ENCODE data around the gene M1AP.

The M1AP gene

DNA sequence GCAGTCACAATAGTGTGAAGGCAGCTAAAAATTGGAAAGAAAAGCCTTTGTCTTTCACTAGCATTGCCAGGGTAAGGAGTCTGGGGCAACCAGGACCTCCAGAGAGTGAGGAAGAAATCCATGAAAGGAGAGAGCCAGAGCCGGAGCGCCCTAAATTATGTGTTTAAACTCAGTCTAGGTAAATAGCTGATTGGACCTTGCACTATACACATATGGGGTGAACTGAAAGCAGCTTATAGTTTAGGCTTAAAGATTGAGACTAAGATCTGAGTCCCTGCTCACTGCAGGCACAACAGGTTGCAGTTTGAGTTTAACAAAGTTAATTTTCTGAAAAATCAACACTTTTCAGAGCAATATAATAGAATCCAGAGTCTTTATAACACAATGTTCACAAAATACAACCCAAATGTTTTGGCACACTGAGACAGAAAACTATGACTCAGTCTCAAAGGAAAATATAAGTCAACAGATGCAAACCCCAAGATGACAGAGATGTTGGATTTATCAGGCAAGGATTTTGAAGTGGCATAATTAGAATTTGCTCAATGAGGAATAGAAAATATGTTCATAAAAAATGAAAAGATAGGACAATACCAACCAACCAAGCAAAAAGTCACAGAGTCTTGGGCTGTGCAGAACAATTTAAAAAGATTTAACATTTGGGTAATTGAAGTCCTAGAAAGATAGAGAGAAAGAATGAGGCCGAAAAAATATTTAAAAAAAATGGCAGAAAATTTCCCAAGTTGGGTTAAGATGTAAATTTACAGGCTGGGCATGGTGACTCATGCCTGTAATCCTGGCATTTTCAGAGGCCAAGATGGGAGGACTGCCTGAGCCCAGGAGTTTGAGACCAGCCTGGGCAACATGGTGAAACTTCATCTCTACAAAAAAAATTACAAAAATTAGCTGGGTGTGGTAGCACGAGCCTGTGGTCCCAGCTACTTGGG is 54.0 kb downstream of the M1AP start:
- DNase-seq (ENCODE audit: low read depth), result no peak

DNA sequence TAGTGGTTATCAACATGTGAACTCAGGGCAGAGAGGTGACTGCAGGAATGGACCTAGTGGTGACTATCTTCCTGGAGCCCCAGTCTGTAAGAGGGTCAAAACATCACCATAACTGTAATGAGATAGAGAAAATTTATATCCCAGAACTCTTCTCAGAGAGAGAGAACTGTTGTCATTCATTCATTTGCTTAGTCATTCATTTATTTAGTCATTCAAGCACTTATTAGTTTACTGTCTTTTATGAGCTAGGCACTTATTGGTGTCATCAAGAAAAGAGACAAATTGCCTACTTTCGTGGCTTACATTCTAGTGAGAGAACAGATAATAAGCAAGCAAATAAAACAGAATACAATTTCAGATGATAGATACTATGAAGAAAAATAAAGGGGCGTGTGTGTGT is 59.5 kb downstream of the M1AP start:
- no peak for DNase-seq (ENCODE audit: low read depth)

DNA sequence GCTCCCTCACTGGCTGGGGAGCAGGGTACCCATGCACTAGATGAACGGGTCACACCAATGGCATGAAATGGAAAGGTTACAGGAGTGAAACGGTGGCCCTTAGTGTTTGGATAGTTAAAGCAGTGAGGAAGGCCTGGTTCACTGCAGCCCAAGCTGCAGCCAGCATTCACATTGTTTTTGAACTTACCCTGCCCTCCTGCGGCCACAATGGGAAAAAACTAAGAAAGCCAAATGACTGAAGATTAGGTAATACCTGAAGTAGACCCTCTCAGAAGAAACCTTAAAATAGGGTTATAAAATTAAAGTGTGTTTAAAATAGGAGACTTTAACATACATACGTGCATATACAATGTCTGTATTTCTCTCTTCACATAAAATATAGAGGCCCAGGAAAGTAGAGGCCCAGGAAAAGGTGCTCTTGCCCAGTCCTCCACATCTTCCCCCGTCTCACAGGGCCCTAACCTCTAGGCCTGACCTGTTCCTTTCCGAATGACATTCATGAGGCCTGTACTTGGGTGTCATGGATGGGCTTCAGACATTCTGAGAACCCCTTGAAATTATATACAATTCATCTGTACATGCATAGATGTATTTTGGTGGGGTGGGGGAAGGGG is 60.4 kb downstream of the M1AP start:
- DNase-seq (ENCODE audit: low read depth), result peak; percentile 26

DNA sequence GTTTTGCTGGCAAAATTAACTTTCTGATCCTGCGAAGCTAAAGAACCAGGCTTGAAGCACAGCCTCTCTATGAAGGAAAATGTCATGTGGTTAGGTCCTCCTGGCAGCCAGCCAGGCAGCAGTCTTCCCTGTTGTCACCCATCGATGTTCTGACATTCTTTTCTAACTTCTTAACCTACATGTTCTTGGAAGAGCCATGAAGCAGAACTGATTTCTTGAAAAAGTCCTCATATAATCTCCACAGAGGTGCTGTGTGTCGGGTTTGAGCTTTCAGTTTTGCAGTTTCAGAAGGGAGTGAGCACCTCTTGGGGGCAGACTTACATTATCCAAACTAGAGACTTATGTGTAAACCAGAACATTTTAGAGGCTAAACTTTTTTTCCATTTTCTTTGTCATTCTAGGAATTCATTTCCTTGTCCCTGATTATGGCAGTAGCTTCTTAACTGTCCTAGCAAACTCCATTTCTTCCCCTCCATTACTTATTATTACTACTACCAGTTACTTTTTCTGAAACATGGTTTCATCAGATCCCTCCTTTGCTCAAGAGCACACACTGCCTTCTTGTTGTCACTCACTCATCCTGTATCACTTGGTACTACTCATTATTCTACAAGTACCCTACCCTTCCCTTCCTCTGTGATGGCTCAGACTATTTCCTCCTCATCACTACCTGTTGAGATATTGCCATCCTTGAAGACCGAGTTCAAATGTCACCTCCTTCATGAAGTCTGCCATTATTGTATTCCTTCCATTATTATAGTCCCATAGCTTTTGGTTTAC is 62.5 kb downstream of the M1AP start:
- DNase-seq (ENCODE audit: low read depth), result no peak

DNA sequence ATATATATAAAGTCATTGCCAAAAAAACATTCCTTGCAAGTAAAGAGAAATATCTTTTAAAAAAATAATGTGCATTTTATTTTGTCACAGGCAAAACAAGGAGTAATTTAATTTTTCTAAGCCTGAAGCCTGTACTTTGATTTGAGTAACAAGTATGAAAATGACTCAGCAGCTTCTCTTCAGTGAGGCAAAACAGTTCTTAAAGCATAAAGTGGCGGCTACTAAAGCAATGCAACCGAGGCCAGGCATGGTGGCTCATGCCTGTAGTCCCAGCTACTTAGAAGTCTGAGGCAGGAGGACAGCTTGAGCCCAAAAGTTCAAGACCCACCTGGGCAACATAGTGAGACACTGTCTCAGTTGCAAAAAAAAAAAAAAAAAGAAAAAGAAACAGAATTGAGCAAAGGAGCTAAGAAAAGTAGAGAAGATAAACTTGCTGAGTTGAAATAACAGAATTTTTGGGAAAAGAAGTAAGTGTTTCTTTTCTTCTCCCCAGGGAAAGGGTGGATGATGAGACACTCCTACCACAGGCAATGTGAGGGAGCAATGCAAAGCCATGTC is 64.0 kb downstream of the M1AP start:
- DNase-seq (ENCODE audit: low read depth), result no peak

DNA sequence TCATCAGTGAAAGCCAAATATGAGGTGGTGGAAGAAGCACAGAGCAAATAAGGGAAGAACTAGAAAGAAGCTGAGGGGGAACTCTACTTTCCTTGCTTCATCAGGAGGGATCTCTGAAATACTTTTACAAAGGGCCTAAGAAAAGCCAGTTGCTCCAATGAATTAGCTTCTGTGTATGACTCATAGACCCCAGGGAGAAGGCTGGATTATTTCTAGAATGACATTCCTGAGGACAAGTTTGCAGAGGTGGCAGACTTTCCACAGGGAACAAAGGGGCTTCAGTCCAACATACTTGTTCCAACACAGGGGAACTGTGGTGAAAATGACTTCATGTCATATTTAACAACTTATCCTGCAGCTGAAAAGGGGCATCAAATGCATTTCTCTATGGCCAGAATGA is 64.6 kb downstream of the M1AP start:
- DNase-seq (ENCODE audit: low read depth), result no peak

DNA sequence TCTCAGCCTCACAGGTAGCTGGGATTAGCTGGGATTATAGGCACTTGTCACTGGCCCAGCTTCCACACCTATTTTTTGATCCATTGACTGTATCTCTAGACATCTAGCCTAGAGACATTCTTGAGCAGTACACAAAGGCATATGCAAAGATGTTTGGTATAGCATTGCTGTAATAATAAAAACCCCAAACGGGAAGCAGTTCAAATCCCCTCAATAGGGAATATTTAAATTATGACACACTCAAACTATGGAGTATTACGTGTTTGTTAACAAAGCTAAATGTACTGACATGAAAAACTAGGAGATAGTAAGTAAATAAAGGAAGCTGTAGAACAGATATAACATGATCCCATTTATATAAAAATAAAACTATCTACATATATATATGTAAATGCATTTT is 65.9 kb downstream of the M1AP start:
- DNase-seq (ENCODE audit: low read depth), result no peak

DNA sequence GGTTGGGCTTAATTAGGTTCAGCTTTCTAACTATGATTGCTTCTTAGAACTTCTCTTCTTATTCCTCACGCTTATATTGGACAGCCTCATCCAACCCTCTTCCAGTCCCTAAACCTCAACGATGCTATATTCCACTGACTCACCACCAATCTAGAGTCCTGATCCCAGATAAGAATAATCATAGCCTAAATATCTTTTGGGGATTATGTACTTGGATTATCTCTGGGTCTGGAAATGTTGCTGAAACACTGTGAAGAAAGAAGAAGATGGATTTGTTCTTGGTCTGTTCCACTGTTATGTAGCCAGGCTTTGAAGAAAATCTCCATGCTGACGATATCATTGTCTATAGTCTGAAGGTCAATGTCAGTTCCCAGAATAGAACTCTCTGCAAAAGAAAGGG is 66.7 kb downstream of the M1AP start:
- DNase-seq (ENCODE audit: low read depth), result no peak

DNA sequence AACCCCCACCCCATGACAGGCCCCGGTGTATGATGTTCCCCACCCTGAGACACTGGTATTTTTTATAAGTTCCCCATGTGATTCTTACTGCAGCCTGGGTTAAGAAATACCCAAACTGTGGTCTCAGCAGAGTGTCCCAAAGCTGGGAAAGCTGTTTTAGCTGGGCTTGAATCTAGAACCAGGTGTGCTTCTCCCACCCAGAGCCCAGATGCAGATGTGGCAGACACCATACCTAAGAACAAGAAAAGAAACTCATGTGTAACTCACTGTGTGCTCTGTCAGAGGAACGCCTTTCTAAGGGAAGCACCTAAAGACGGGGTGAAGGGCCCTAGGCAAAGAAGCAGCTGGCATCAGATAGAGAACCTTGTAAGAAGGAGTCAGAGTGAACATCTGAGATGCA is 69.7 kb downstream of the M1AP start:
- no peak for DNase-seq (ENCODE audit: low read depth)

DNA sequence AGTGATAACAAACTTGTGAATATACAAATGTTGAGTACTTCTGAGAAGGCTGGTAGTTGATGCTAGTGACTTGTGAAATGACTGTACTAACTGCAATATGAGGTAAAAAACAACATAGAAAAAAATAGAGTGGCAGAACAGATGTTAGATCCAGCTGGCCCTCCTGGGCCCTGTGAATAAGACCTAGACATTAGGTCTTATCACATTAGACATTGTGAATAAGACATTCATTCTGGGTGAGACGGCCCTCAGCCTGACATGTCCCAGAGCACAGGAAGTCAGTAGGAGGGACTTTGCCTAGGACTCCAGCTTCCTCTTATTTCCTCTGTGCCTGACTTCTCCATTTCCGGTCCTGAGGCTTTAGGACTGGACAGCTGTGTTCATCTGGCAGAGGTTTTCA is 70.7 kb downstream of the M1AP start:
- no peak for DNase-seq (ENCODE audit: low read depth)

DNA sequence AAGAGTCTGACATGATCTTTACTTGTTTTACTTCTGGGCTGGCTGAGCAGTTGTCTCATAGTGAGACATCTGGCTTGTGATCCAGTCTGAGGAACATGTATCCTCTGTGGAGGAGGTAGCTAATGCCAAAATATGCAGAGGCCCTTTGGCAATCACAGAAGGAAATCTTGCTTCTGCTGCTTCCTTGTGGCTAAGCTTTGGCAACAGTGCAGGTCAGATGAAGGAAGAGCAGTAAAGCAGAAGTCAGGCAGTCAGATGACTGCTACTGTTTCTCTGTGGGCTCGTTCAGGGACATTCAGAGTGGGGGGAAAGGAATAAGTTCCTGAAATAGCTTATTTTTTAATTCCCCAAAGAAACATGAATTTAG is 71.3 kb downstream of the M1AP start:
- no peak for DNase-seq (ENCODE audit: low read depth)

DNA sequence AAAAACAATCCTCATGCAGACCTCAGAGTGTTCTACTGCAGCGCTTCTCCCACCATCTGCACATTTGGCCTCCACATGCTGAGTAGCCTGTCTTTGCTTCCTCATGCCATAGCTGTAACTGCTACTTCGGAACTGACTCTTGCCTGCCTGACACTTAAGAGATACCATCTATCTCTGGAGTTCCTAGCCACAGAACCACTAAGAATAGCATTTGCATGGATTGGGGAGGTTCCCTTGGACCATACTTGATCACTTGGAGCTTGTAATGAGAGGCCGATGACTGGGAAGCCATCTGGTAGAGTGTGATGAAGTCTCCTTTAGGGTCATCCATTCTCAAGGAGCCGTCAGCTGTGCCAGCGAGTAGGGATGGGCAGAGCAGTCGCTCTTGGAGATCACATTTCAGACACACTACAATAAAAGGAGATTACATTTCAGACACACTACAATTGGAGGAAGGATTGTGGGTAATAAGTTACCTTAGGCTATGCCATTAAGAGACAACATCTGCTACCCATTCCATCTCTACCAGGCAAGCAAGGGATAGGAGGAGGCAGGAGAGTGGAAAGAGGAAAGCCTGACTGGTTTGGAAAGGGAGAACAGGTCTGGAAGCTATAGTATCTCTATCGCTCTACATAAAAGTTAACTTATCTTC is 71.8 kb downstream of the M1AP start:
- no peak for DNase-seq (ENCODE audit: low read depth)

DNA sequence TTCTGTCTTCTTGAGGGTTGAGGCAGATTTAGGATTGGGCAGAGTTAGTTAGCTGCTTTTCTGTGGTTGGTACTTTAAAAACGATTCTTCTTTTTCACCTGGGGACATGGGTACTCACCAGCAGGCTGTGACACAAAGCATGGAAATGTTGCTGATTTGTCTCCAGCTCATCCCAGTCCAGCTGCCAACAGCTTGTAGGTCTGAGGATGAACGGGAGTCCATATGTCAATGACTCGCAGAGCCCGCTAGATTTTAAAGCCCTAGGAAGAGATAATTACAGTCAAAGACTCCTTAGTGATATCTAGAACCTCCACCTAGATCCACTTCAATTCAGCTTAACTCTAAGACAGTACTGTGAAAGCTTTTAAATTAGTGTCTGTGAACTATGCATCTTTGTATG is 72.8 kb downstream of the M1AP start:
- DNase-seq (ENCODE audit: low read depth), result no peak

DNA sequence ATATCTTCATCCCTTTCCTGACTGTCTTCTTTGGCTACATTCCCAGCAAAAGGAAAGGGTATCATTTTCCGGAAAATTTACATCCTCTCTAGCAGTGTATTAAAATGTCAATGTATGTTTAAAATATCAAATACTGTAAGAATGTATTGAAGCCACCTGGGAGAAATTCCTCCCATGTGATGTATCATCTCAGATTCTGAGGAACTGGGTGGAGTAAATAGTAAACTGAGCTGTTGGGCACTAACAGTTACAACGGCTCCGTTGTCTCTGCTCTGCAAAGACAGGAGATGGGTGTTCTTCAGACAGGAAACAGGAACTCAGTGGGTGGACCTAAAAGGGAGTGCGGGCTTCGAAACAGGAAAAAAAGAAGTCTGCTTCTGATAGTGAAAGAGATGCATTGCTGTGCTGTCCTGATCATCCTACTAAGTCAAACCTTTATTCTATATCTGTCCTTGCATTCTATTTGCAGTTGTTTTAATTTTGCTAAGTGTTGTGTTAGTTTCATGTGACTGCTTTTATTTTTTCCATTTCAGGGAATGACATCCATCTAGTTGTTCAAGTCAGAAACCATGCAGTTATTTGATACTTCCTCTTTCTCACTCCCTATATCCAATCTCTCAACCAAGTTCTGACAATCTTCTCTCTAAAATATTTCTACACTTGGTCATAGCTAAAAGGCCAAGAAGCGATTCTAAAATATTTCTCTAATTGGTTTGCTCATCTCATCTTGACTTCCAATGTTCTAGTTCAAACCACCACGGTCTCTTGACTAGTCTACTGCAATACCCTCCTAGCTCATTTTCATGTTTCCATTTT is 74.2 kb downstream of the M1AP start:
- DNase-seq (ENCODE audit: low read depth), result no peak

DNA sequence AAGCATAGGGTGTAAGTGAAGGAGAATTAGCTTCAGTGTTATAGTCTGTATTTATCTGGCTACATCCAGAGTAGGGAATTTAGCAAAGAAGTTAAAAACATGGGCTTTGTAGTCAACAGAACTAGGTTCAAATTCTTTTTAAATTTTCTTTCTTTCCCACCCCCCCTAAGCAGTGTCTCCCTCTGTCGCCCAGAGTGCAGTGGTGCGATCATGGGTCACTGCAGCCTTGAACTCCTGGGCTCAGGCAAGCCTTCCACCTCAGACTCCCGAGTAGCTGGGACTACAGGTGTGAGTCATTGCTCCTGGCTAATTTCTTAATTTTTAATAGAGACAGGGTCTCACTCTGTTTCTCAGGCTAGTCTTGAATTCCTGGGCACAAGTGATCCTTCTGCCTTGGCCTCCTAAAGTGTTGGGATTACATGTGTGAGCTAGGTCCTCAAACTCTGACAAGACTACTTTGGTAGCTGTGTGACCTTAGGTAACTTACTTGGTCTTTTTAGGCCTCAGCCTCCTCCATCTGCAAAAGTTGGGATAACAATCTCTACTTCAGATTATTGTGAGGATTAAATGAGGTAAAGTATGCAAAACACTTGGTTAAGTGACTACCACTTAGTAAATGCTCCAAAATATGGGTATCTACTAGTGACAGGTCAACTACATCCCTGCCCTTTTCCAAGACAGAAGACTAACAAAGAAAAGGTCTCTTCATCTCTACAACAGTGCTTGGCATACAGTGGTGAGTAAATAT is 75.8 kb downstream of the M1AP start:
- DNase-seq (ENCODE audit: low read depth), result no peak

DNA sequence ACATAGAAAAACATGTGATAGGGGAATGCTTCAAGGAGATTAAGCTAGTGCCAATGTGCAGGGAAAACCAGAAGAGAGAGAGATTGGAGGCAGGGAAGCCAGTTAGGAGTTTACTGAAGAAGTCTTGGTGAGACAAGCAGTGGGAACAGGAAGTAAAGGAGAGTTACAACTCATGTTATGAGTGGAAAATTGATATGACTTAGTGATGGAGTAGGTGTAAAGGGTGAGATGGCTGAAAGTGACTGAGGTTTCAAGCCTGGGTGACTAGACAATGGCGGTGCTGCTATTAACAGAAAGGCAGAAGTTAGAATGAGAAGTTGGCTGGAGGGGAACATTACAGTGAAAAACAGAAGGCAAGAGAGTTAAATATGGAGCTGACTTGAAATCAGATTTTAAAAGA is 77.1 kb downstream of the M1AP start:
- no peak for DNase-seq (ENCODE audit: low read depth)

DNA sequence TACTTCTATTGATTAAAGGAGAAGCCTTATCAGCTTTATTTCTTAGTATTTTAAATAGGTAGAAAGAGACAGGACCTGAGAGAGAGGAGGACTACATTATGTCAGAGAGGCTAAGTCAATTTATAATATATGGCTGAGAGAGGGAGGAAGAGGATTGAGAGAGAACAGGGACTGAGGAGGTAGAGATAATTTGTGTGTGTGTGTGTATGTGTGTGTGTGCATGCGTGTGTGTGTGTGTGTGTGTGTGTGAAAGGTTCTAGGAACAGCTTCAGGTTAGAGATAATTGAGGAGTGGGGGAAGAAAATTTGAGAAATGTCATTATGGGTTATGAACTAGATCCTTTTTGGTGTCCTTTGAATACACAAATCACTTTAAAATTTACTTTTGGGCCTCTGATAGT is 78.4 kb downstream of the M1AP start:
- DNase-seq (ENCODE audit: low read depth), result no peak

DNA sequence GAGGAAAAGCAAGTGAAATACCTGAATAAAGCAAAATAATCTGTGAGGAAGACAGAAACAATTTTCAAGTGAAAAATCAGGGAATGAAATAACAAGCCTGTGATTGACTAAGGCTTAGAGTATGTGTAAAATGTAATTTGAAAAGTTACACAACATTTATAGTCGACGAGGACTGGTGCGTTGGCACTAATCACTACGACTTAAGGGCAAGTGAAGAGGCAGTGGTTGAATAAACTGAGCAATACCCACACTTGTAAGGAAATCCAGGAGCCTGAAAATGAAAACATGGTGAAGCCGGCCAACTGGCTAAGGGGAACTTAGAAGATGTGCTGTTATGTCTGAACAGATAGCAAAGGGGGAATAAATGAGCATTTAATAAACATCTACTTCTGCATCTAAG is 80.2 kb downstream of the M1AP start:
- no peak for DNase-seq (ENCODE audit: low read depth)

DNA sequence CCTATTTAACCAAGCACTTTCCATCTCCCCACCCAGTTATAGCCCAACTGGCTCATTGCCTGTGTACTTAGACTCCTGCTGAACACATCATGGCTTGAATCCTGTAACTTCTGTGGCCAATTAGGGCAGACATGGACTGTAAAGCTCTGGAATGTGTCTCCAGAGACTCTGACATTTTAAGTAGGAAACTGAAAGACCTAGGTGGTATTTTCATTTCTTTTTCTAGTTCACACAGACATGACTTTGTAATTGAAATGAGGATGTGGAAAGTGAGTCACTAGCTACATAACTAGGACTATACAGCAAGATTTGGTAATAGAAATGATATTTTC is 81.4 kb downstream of the M1AP start:
- DNase-seq (ENCODE audit: low read depth), result no peak

DNA sequence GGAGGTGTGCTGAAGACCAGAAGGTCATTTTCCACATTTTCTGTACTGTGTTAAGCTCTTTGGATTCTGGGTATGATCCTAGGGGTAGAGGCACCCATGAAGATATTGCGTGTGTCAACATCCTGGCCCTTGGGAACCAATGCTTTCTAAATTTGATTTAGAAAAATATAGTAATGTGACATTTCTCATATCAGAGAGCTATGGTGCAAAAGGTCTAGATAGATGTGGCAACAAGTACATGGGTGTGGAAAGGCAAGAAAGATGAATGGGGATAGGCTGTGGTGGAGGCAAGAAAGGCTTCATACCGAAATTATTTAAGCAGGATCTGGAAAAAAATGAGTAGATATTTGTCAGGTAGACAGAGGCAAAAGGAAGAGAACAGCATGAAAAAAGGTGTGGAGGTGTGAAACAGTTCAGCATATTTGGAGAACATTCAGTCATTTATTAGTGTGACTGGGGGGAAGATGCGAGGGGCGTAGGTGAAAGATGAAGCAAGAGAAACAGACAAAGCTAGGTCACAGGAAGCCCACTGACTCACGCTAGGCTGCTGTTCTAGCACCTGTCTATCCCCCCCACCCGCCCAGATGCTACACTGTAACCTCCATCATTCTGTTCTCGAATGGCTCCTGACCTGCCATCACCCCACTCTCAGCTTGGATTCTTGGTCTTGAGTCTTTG is 81.9 kb downstream of the M1AP start:
- no peak for DNase-seq (ENCODE audit: low read depth)
